Left ventricle myocardium inferior (tissue), 1 donor: ENCODE results near the gene HARS1. TPM values are rescaled to one million over a fixed set of nuclear protein-coding genes. Genes with fewer than 3 reads are reported as not detected.
"Not testable (repeated sequence)": the region's sequence is repeated elsewhere in the genome, so short reads cannot be mapped to it uniquely, and the experiment has no call there.

Experiments
- DNase-seq: peaks from one replicate; pipeline ENCODE4 v3.0.0-alpha.2; 2020
- H3K27ac ChIP-seq: fragments of 200-600 bp; replicated peaks from 2 replicates; pipeline ENCODE4 v1.8.0; 2021
- H3K27me3 ChIP-seq: fragments of 200-600 bp; 2 replicates; pipeline ENCODE4 v1.8.0; 2021; ENCODE audit warnings: low read depth
- H3K36me3 ChIP-seq: fragments of 200-600 bp; 2 replicates; pipeline ENCODE4 v1.8.0; 2021
- H3K4me1 ChIP-seq: fragments of 200-600 bp; 2 replicates; pipeline ENCODE4 v1.8.0; 2021
- H3K4me3 ChIP-seq: fragments of 200-600 bp; 2 replicates; pipeline ENCODE4 v1.8.0; 2021; ENCODE audit warnings: mild to moderate bottlenecking, moderate library complexity
- H3K9me3 ChIP-seq: fragments of 200-600 bp; replicated peaks from 2 replicates; pipeline ENCODE4 v1.8.0; 2021
- intact Hi-C: fragments of 100-400 bp; cut with micrococcal nuclease; formaldehyde crosslinking; loops from one replicate; pipeline ENCODE4 v1.11.0; 2022
- total RNA-seq: library from RNA; stranded (reverse); fragmentation: NEBNext Ultra II Directional; extraction: Animal tissue kit (Norgen Biotek cat#: 25700); gene quantifications from one replicate; pipeline ENCODE4 v1.2.1, GENCODE V29; 2021
- TF ChIP-seq, protein P1 (sequence below): fragments of 200-600 bp; IDR thresholded peaks from 2 replicates; pipeline ENCODE4 v1.8.0; 2021; ENCODE audit warnings: antibody characterized with exemption, mild to moderate bottlenecking, borderline replicate concordance
- donor health status: DM: no; HTN: yes; CAD: no; lungs with severe emphysema.

HARS1 gene
- total RNA-seq, 1 donor from 2014 or later: 38.7 TPM

DNA sequence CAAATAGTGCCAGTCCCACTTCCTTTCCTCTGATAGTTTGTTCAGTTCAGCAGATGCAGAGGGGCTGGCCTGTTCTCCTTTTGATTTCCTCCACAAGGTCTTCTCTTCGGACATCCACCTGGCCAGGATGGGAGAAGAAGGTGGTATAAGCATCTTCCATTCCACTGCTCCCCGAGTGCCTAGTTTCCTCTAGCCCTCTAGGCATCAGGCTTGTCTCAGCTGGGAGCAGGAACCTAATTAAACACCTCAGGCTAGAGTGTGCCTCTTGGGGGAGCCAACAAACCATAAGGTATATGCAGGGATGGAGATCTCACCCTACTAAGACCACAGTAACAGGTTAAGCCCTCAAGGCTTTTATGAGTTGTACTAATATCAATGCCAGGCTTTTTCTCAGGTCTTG is 17.0 kb downstream of the HARS1 start:
- Histone ChIP-seq H3K36me3 (peaks cover 89% of the 10 kb centered on the region), H3K9me3 (no peaks in the 10 kb centered on the region), H3K27me3 (no peaks in the 10 kb centered on the region), H3K4me3 (no peak overlapping the region), H3K4me1 (no peaks in the 10 kb centered on the region), H3K27ac (no peak overlapping the region)
- DNase-seq: no peak
- intact Hi-C loops: no loop called here
- TF ChIP-seq, protein P1, sequence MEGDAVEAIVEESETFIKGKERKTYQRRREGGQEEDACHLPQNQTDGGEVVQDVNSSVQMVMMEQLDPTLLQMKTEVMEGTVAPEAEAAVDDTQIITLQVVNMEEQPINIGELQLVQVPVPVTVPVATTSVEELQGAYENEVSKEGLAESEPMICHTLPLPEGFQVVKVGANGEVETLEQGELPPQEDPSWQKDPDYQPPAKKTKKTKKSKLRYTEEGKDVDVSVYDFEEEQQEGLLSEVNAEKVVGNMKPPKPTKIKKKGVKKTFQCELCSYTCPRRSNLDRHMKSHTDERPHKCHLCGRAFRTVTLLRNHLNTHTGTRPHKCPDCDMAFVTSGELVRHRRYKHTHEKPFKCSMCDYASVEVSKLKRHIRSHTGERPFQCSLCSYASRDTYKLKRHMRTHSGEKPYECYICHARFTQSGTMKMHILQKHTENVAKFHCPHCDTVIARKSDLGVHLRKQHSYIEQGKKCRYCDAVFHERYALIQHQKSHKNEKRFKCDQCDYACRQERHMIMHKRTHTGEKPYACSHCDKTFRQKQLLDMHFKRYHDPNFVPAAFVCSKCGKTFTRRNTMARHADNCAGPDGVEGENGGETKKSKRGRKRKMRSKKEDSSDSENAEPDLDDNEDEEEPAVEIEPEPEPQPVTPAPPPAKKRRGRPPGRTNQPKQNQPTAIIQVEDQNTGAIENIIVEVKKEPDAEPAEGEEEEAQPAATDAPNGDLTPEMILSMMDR: no peak

DNA sequence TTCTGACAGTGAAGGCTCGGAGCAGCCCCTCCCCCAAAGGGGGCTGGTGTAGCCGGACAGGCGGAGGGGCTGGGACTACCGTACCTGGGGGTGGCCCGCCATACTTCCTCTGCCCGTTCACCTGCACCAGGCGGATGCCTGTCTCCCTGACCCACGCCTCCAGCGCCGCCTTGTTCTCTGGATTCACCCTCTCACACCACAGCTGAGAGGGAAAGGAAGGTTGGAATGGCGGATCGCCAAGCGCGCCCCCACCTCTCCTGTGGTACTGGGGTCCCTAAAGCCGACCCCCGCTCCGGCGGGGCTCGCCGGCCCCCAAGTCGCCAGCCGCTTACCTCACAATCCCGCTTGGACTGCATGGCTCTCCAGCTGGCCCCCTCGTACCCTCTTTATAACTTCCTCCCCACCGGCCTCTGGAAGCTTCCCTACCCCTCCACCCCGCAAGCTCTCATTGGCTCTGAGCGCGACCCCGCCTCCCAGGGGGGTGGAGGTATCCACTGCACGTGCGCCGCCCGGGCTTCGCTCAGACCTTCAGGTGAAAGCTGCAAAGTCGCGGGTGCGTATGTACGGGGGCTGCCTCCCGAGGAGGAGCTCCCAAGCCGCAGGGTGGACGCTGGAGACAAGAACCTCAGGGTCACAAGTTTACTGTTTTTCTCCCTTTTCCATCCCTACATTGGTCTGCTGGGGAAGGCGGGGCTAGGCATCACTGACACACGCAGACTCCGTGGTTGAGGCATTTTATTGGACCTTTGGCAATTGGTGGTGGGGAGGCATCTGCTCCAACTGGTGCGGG is 17.8 kb downstream of the HARS1 start, which contains the start of gene DND1:
Gene DND1 (minus strand): TSS at position 390 of the 790 bp plus-strand sequence. CDS start 34 bp downstream, at position 356.
- intact Hi-C loops: no loop called here
- no peak within 1 kb of the TSS for H3K27ac ChIP-seq
- H3K4me1 ChIP-seq: no peaks in the 10 kb centered on the region

DNA sequence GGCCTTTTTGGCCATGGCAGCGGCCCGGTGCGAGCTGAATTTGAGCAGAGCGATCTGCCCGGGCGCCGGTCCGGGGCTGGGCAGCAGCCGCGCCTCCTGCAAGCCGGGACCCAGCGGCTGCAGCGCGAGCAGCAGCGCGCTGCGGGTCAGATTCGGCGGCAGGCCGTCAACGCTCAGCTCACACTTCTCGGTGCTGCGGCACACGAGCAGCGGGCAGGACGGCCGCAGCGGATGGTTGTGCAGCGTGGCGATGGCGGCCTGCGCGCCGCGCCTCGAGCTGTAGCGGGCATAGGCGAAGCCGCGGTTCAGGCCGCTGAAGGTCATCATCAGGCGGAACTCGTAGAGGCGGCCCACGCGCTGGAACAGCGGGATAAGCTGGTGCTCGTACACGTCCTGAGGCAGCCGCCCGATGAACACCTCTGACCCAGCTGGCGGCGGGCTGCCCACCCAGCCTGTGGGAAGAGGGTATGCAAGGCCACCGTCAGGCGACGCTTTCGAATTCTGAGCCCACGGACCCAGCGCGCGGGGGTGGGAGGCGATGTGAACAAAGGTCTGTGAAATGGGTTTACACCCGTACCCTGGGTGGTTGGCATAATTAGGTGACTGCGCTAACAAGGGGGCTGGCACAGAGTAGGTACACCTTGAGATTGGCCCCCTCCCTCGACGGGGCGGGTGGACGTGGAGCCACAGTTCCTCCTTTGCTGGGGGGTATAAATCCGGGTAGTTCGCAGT is 18.5 kb downstream of the HARS1 start:
- no peak for DNase-seq
- TF ChIP-seq, protein P1: no peak
- intact Hi-C loops: no loop called here
- no peak overlapping the region for H3K27ac ChIP-seq
- no peaks in the 10 kb centered on the region for H3K9me3 ChIP-seq
- peaks cover 92% of the 10 kb centered on the region for H3K36me3 ChIP-seq
- H3K27me3 ChIP-seq: no peaks in the 10 kb centered on the region
- H3K4me3 ChIP-seq: peak overlapping the region; percentile 7
- no peaks in the 10 kb centered on the region for H3K4me1 ChIP-seq

More for the DNA sequence above, 17.8 kb downstream of the HARS1 start, which contains the start of gene DND1:
- no peaks in the 10 kb centered on the region for H3K27me3 ChIP-seq
- DNase-seq: no peak
- TF ChIP-seq, protein P1: no peak
- H3K9me3 ChIP-seq: no peaks in the 10 kb centered on the region
- peak within 1 kb of the TSS; percentile 7 for H3K4me3 ChIP-seq
- peaks cover 91% of the 10 kb centered on the region for H3K36me3 ChIP-seq

DNA sequence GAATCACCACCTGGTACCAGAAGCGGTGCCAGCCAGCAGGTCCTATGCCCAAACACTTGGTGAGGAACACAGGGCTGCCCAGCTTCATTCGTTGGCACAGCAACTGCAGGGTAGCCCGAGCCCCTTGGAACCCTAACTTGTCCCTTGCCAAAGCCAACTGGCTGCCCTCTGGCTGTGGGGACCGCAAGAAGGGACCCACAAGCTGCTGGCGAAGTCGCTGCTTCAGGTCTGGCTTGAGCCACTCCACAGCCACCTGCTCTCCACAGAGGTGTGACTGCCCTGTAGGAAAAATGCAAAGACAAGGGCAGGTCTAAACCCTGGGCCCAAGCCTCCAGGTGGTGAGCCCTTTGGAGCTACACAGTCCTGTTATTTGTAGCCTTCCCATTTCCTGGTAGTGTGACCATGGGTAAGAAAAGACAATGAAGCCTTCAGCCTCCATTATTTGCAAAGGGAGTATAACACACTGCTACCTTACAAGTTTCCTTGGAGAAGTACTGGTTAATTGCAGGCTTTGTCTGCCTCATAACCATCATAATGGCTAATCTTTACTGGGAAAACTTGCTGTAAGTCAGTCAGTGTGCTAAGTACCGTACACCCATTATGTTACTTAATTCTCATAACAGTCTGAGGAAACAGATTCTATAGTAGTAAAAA is 19.6 kb downstream of the HARS1 start:
- peaks cover 85% of the 10 kb centered on the region for H3K36me3 ChIP-seq
- intact Hi-C loops: no loop called here
- H3K4me3 ChIP-seq: no peak overlapping the region
- H3K27ac ChIP-seq: no peak overlapping the region
- peaks cover 2% of the 10 kb centered on the region for H3K4me1 ChIP-seq
- no peak for DNase-seq
- TF ChIP-seq, protein P1: no peak
- no peaks in the 10 kb centered on the region for H3K27me3 ChIP-seq
- no peaks in the 10 kb centered on the region for H3K9me3 ChIP-seq

DNA sequence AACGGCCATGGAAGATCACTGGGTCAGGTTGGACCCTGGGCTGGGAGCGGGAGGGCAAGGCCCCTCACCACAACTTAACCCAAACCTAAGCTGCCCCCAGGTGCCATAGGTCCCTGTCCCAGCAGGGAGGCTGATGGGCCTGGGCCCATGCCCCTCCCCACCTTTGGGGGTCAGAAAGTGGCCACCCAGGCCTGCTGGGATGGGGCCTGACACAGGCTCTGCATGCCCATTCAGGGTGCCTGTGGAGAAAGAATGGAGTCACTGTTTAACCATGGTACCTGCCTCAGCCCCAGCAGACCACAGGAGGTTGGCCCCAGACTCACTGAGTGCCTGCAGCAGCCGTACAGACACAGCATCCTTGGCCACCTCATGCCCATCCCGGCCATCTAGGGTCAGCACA is 20.1 kb downstream of the HARS1 start:
- H3K4me3 ChIP-seq, DNase-seq, intact Hi-C loops, H3K4me1 ChIP-seq, H3K9me3 ChIP-seq, H3K27me3 ChIP-seq, H3K27ac ChIP-seq: not testable (repeated sequence)
- H3K36me3 ChIP-seq: peaks cover 79% of the 10 kb centered on the region
